Left ventricle myocardium inferior (tissue), 1 donor: ENCODE results near the gene VRTN. TPM values are rescaled to one million over a fixed set of nuclear protein-coding genes. Genes with fewer than 3 reads are reported as not detected.

ENCODE experiments used
- DNase-seq: peaks from one replicate; pipeline ENCODE4 v3.0.0-alpha.2; 2020
- H3K27ac ChIP-seq: fragments of 200-600 bp; replicated peaks from 2 replicates; pipeline ENCODE4 v1.8.0; 2021
- H3K27me3 ChIP-seq: fragments of 200-600 bp; 2 replicates; pipeline ENCODE4 v1.8.0; 2021; ENCODE audit warnings: low read depth
- H3K36me3 ChIP-seq: fragments of 200-600 bp; 2 replicates; pipeline ENCODE4 v1.8.0; 2021
- H3K4me1 ChIP-seq: fragments of 200-600 bp; 2 replicates; pipeline ENCODE4 v1.8.0; 2021
- H3K4me3 ChIP-seq: fragments of 200-600 bp; 2 replicates; pipeline ENCODE4 v1.8.0; 2021; ENCODE audit warnings: mild to moderate bottlenecking, moderate library complexity
- H3K9me3 ChIP-seq: fragments of 200-600 bp; replicated peaks from 2 replicates; pipeline ENCODE4 v1.8.0; 2021
- intact Hi-C: fragments of 100-400 bp; cut with micrococcal nuclease; formaldehyde crosslinking; loops from one replicate; pipeline ENCODE4 v1.11.0; 2022
- total RNA-seq: library from RNA; stranded (reverse); fragmentation: NEBNext Ultra II Directional; extraction: Animal tissue kit (Norgen Biotek cat#: 25700); gene quantifications from one replicate; pipeline ENCODE4 v1.2.1, GENCODE V29; 2021
- TF ChIP-seq, protein P1 (sequence below): fragments of 200-600 bp; IDR thresholded peaks from 2 replicates; pipeline ENCODE4 v1.8.0; 2021; ENCODE audit warnings: antibody characterized with exemption, mild to moderate bottlenecking, borderline replicate concordance
- donor health status: DM: no; HTN: yes; CAD: no; lungs with severe emphysema.

Gene VRTN
- total RNA-seq, 1 donor from 2014 or later, result not detected

- no peak for DNase-seq
- intact Hi-C loops, result no loop called here
Measured at GRCh38 chr14:74308695-74309094, 39.6 kb upstream of the VRTN start.

GRCh38 chr14:74309125-74310022 is 38.9 kb upstream of the VRTN start:
- TF ChIP-seq, protein P1, sequence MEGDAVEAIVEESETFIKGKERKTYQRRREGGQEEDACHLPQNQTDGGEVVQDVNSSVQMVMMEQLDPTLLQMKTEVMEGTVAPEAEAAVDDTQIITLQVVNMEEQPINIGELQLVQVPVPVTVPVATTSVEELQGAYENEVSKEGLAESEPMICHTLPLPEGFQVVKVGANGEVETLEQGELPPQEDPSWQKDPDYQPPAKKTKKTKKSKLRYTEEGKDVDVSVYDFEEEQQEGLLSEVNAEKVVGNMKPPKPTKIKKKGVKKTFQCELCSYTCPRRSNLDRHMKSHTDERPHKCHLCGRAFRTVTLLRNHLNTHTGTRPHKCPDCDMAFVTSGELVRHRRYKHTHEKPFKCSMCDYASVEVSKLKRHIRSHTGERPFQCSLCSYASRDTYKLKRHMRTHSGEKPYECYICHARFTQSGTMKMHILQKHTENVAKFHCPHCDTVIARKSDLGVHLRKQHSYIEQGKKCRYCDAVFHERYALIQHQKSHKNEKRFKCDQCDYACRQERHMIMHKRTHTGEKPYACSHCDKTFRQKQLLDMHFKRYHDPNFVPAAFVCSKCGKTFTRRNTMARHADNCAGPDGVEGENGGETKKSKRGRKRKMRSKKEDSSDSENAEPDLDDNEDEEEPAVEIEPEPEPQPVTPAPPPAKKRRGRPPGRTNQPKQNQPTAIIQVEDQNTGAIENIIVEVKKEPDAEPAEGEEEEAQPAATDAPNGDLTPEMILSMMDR, result no peak
- no peak overlapping the region for H3K27ac ChIP-seq
- intact Hi-C loops, result no loop called here

More at GRCh38 chr14:74308695-74309094, 39.6 kb upstream of the VRTN start:
- TF ChIP-seq, protein P1, result no peak
- no peak overlapping the region for H3K27ac ChIP-seq
- no peaks in the 10 kb centered on the region for H3K4me1 ChIP-seq
- H3K4me3 ChIP-seq, result no peak overlapping the region
- no peaks in the 10 kb centered on the region for H3K9me3 ChIP-seq
- H3K27me3 ChIP-seq, result no peaks in the 10 kb centered on the region
- H3K36me3 ChIP-seq, result no peaks in the 10 kb centered on the region

DNA sequence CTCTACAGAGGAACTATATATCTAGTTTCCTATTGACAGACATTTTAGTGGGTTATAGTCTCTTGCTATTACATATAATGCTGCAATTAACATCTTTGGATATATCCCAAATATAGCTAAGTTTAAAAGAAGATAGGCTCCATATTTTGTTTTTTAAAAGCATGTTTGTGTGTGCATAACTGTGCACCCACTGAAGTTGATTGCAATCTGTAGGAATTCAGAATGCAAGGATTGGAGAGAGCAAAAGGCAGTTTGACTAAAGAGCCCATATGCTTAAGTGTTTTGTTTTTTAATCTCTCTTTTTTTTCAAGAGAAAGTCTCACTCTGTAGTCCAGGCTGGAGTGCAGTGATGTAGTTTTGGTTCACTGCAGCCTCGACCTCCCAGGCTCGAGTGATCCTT is 36.1 kb upstream of the VRTN start:
- Histone ChIP-seq H3K27me3 (no peaks in the 10 kb centered on the region), H3K36me3 (no peaks in the 10 kb centered on the region), H3K4me1 (no peaks in the 10 kb centered on the region), H3K4me3 (no peak overlapping the region), H3K9me3 (no peaks in the 10 kb centered on the region), H3K27ac (no peak overlapping the region)
- DNase-seq, result no peak
- intact Hi-C loops, result no loop called here
- TF ChIP-seq, protein P1, result no peak

More at GRCh38 chr14:74309125-74310022, 38.9 kb upstream of the VRTN start:
- H3K36me3 ChIP-seq, result no peaks in the 10 kb centered on the region
- no peaks in the 10 kb centered on the region for H3K4me1 ChIP-seq
- no peak overlapping the region for H3K4me3 ChIP-seq
- no peaks in the 10 kb centered on the region for H3K27me3 ChIP-seq
- DNase-seq, result no peak
- no peaks in the 10 kb centered on the region for H3K9me3 ChIP-seq

GRCh38 chr14:74313601-74314000 is 34.7 kb upstream of the VRTN start:
- intact Hi-C loops, result no loop called here
- H3K36me3 ChIP-seq, result no peaks in the 10 kb centered on the region
- H3K4me1 ChIP-seq, result no peaks in the 10 kb centered on the region
- no peaks in the 10 kb centered on the region for H3K9me3 ChIP-seq
- TF ChIP-seq, protein P1, result no peak
- H3K27me3 ChIP-seq, result no peaks in the 10 kb centered on the region
- H3K4me3 ChIP-seq, result no peak overlapping the region
- no peak overlapping the region for H3K27ac ChIP-seq
- no peak for DNase-seq

GRCh38 chr14:74314576-74314975 is 33.7 kb upstream of the VRTN start:
- Histone ChIP-seq H3K27me3 (no peaks in the 10 kb centered on the region), H3K36me3 (no peaks in the 10 kb centered on the region), H3K27ac (no peak overlapping the region), H3K9me3 (no peaks in the 10 kb centered on the region), H3K4me3 (no peak overlapping the region), H3K4me1 (no peaks in the 10 kb centered on the region)
- no peak for DNase-seq
- TF ChIP-seq, protein P1, result no peak
- intact Hi-C loops, result no loop called here
